Measurements from ENCODE around the gene SLC19A1.

DNA sequence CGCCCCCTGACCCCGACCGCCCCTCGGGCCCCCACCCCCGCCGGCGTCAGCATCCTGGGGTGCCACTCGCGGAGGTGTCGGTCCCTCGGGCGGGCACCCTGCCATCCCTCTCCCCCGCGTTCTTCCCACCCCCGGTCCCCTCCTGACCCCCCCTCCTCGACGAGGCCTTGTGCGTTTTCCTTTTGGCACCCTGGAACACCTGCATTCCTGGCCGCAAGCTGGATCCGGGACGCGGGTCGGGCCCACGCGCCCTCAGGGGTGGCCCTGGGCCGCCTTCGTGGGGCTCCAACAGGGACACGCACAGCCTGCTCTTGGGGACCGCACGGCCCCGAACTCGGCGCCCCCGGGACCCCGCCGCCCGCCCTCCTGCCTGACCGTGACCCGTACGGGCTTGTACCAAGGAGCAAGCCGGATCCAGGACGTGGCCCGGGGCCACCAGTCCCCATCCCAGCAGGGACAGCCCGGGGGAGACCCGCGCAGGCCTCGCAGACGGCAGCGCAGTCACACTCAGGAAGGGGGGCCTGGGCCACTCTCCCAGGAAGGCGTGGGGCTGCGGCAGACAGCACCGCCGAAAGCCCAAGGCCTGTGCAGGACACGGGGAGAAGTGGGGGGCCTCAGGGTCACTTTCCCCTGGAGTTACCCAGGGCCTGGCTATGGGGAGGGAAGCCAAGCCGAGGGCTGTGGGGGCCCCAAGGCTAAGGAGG, 579 bp upstream of the SLC19A1 start:
- TF ChIP-seq, protein P1, sequence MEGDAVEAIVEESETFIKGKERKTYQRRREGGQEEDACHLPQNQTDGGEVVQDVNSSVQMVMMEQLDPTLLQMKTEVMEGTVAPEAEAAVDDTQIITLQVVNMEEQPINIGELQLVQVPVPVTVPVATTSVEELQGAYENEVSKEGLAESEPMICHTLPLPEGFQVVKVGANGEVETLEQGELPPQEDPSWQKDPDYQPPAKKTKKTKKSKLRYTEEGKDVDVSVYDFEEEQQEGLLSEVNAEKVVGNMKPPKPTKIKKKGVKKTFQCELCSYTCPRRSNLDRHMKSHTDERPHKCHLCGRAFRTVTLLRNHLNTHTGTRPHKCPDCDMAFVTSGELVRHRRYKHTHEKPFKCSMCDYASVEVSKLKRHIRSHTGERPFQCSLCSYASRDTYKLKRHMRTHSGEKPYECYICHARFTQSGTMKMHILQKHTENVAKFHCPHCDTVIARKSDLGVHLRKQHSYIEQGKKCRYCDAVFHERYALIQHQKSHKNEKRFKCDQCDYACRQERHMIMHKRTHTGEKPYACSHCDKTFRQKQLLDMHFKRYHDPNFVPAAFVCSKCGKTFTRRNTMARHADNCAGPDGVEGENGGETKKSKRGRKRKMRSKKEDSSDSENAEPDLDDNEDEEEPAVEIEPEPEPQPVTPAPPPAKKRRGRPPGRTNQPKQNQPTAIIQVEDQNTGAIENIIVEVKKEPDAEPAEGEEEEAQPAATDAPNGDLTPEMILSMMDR (IDR thresholded peaks at IDR 0.05), result no peak
- TF ChIP-seq POLR2A (IDR thresholded peaks at IDR 0.05), result no peak

Measured in Peyer's patch (tissue), 4 donors.